AG04449 (cell line): ENCODE data around the gene PID1.

Source experiments
- CTCF ChIA-PET: fragments of 350-600 bp; formaldehyde crosslinking; extraction: SDS; loops from one replicate; lab custom pipeline; 2021; ENCODE audit warnings: antibody characterized with exemption; lab: Yijun Ruan, JAX
- POLR2A ChIA-PET: fragments of 400-600, 350-600 bp; formaldehyde crosslinking; extraction: SDS; loops from one replicate; lab custom pipeline; 2020; ENCODE audit warnings: antibody characterized with exemption, inconsistent platforms; lab: Yijun Ruan, JAX
- DNase-seq: peaks from one replicate; pipeline ENCODE4 v3.0.0-alpha.2; 2010; ENCODE audit warnings: low read depth, low spot score
- H3K4me3 ChIP-seq: 2 replicates; pipeline ENCODE4 v1.5.1; 2011; ENCODE audit warnings: low read depth, mild to moderate bottlenecking, control low read depth, low read length
- TF ChIP-seq, protein P1 (sequence below): IDR thresholded peaks from one replicate; pipeline ENCODE4 v1.5.1; 2011; ENCODE audit warnings: mild to moderate bottlenecking, moderate library complexity, low read length, control low read depth, inconsistent platforms; ENCODE audit not compliant: insufficient read depth; ENCODE audit errors: missing control alignments

The PID1 gene

DNA sequence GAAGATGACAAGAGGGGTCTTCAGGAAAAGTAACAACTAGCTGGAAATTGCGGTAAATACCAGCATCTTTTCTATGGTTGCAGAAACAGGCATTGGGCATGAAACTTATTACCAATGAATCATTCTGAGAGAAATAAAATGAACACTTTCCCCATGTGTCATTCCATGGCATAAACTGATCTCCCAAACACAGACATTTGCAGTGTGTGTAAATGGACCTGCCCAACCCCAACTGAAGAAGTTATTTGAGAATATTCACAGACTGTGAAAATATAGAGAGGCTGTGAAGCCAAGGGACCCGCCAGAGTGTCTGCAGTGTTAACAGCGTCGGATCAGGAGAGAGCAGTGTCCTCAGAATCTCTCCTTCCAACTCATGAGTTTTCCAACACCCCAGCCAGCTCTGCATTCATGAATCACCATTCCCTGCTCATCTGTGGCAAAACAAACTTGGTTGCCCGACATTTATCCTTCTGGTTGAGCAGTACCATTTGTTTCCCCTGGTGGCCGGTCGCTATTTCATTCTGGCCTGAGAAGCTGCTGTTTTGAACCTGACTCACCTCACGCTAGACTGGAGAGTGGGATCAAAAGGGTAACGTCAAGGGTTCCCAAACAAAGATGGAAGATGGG lies 238.4 kb downstream of the PID1 start:
- no peak for DNase-seq
- ChIA-PET CTCF (no interaction called here), POLR2A (no interaction called here)
- no peak overlapping the region for H3K4me3 ChIP-seq
- TF ChIP-seq, protein P1, sequence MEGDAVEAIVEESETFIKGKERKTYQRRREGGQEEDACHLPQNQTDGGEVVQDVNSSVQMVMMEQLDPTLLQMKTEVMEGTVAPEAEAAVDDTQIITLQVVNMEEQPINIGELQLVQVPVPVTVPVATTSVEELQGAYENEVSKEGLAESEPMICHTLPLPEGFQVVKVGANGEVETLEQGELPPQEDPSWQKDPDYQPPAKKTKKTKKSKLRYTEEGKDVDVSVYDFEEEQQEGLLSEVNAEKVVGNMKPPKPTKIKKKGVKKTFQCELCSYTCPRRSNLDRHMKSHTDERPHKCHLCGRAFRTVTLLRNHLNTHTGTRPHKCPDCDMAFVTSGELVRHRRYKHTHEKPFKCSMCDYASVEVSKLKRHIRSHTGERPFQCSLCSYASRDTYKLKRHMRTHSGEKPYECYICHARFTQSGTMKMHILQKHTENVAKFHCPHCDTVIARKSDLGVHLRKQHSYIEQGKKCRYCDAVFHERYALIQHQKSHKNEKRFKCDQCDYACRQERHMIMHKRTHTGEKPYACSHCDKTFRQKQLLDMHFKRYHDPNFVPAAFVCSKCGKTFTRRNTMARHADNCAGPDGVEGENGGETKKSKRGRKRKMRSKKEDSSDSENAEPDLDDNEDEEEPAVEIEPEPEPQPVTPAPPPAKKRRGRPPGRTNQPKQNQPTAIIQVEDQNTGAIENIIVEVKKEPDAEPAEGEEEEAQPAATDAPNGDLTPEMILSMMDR, result no peak

DNA sequence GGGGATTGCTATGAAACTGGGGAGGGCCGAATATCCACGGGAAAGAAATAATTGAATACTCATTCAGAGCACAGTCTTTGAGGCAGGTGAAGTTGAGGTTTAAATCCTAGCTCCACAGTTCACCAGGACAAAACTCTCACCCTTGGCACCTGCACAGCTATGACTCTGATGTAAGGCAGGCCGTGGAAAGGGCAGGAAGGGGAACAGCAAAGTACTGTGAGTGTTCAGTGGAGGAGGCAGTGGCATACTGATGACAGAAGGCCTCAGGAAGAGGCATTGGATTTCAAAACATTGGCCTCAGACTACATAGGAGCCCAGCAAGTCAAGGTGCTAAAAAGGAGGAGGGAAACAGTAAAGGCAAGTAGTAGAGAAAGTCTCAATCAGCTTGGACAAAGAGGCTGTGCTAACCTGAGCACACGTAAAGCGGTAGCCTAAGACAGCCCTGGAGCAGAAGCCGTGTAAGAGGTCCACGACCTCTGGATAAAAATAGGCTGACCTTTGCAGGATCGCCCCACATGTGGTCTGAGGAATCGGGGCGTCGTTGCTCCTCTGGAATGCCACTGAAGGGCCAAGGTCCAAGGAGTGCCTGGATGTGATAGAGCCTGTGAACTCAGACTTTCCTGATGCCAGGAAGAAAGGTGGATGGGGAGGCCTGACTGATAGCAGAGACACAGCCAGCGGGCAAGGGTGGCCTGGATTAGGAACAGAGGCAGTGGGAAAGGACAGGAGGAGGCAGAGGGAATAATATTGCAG lies 243.6 kb downstream of the PID1 start:
- POLR2A ChIA-PET, result no interaction called here
- no peak for DNase-seq
- TF ChIP-seq, protein P1, result no peak
- H3K4me3 ChIP-seq, result no peak overlapping the region
- CTCF ChIA-PET, result no interaction called here

DNA sequence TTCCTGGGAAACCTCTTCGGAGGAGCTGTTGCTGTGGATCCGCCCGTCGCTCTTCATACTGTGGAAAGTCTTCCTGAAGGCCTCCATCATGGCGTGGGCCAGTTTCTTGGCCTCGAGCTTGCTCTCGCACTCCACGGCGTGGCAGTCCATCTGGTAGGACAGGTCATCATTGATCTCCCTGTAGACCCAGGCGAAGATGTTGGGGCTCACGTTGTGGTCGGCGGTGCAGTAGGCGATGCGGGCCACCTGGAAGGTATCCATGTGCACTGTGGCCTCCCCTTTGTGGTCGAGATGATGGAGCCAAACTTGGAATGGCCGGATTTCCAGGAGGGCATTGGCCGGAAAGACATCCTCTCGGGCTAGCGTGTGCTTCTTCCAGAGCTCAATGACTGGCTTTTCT lies 245.4 kb downstream of the PID1 start:
- no peak overlapping the region for H3K4me3 ChIP-seq
- DNase-seq, result no peak
- POLR2A ChIA-PET, result no interaction called here
- CTCF ChIA-PET, result no interaction called here
- TF ChIP-seq, protein P1, result no peak

DNA sequence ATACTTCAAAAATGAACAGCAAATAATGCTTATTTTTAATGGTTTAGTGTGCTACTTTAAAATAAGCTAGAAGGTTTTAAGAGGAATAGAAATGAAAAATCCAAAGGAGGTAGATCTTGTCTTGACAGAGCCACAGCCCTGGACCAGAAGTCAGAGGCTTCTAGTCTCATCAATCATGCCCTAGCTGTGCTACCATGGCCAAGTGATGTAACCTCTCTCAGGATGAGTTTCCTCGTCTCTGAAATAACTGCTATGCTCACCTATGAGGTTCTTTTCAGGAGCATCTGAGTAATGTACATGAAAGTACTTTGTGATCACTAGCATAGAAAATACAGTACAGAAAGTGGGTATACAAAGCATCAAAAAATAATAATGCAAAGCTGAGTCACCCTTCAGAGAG lies 248.4 kb downstream of the PID1 start:
- TF ChIP-seq, protein P1, result no peak
- ChIA-PET CTCF (no interaction called here), POLR2A (no interaction called here)
- DNase-seq, result no peak
- no peak overlapping the region for H3K4me3 ChIP-seq

DNA sequence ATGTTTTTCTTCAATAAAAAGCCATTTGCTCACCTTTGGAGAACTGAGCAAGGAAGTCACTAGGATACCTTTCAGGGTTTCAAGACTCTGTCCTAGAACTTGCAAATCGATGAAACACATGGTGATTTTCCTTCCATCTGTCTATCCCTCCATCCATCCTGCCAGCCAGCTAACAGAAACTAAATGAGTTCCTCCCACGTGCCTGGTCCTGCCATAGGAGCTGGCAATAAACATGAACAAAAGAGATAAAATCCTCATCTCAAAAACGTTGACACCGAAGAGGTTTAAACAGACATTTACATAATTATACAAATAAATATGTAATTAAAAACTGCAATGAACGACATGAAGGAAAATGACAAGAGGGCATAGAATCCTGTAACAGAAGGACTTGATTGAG lies 249.0 kb downstream of the PID1 start:
- CTCF ChIA-PET, result no interaction called here
- POLR2A ChIA-PET, result no interaction called here
- no peak for DNase-seq

DNA sequence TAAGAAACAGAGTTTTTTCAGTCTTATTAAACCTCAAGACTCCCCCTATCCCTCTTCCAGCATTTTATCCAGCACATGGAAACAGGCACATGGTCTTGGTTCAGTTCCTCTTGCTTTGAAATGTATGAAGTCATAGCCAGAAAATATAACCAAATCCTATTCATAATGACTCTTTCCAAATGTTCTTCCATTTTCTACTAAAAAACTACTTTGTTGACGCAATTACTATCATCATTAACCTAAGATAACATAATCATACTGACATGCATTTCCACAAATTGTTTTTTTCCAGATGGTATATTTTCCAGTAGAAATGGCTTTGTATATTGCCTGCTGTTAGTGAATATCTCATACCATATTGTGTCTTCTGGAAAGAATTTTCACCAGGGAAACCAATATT lies 261.3 kb downstream of the PID1 start:
- H3K4me3 ChIP-seq, result no peak overlapping the region
- no peak for DNase-seq
- ChIA-PET POLR2A (no interaction called here), CTCF (no interaction called here)
- TF ChIP-seq, protein P1, result no peak

More for the DNA sequence above, 249.0 kb downstream of the PID1 start:
- TF ChIP-seq, protein P1, result no peak
- H3K4me3 ChIP-seq, result no peak overlapping the region
